GM19023 (cell line): ENCODE results near the gene FAM83D.
A peak's percentile ranks its signal among the peaks of the same experiment; 100 is the strongest.

ENCODE experiments used
- ATAC-seq: cut with Tn5 transposase; IDR thresholded peaks from one replicate; pipeline ENCODE4 v1.9.1; 2021; ENCODE audit warnings: mild to moderate bottlenecking, moderate library complexity; ENCODE audit not compliant: unreplicated experiment

Gene FAM83D, protein sequence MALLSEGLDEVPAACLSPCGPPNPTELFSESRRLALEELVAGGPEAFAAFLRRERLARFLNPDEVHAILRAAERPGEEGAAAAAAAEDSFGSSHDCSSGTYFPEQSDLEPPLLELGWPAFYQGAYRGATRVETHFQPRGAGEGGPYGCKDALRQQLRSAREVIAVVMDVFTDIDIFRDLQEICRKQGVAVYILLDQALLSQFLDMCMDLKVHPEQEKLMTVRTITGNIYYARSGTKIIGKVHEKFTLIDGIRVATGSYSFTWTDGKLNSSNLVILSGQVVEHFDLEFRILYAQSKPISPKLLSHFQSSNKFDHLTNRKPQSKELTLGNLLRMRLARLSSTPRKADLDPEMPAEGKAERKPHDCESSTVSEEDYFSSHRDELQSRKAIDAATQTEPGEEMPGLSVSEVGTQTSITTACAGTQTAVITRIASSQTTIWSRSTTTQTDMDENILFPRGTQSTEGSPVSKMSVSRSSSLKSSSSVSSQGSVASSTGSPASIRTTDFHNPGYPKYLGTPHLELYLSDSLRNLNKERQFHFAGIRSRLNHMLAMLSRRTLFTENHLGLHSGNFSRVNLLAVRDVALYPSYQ

GRCh38 chr20:38926142-38926933, at the start of gene FAM83D:
FAM83D (plus strand) TSS chr20:38926417; CDS start chr20:38926443, 26 bp downstream.
- ATAC-seq: peak; percentile 88

DNA sequence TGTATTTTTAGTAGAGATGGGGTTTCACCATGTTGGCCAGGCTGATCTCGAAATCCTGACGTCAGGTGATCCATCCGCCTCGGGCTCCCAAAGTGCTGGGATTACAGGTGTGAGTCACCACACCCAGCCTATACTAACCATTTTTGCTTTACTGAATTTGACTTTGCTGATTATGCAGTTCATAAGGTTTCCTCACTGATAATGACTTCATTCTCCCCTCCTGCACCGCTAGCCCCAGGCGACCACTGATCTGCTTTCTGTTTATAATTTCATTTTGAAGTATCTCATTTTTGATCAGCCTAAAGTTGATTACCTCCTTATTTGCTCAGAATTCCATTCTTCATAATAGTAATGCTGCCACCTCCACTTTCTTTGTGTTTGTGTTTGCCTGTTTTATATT, 48.7 kb upstream of the FAM83D start:
- no peak for ATAC-seq

DNA sequence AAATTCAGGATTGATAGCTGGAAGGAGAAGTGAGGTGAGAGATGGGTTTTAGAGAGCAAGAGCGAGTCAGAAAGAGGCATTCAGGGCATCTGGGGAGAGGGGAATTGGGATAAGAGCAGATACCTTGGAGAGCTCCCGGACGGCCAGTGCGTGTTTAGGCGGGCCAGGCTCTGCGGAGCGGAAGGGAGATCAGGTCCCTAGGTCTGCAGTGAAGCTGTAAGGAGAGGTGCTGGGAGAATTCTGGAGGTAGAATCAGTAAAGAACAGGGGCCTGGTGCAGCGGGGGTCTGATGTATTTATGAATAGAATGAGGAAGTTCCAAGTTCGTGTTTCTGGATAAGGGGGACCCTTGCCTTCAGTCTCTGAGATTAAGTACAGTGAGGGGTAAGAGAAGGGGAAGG, 47.4 kb upstream of the FAM83D start:
- no peak for ATAC-seq

- ATAC-seq: no peak
Measured at GRCh38 chr20:38880952-38881735, 45.1 kb upstream of the FAM83D start.

DNA sequence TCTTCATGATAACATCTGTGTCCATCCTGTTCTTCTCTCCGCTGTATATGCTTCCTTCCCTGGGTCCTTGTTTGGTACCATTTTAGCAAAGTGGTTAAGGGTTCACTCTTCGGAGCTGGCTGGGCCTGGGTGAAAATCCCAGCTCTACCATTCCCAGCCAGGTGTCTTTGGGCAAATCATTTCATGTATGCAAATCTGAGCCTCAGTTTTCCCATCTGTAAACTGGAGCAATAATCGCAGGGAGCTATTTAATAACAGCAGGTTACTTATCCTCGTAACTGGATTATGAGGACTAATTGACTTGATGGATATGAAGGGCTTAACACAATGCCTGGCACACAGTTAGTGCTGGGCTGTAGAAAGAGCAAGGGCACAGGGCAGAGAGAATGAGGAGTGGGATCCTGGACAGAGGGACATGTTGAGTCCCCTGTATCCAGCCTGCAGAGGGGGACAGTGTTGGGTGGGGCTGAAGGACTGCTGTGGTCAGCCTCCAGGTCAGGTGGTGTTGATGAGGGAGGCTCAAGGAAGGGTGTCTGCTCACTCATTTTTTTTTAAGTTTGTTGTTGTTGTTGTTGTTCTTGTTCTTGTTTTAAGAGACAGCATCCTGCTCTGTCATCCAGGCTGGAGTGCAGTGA, 44.3 kb upstream of the FAM83D start:
- no peak for ATAC-seq

DNA sequence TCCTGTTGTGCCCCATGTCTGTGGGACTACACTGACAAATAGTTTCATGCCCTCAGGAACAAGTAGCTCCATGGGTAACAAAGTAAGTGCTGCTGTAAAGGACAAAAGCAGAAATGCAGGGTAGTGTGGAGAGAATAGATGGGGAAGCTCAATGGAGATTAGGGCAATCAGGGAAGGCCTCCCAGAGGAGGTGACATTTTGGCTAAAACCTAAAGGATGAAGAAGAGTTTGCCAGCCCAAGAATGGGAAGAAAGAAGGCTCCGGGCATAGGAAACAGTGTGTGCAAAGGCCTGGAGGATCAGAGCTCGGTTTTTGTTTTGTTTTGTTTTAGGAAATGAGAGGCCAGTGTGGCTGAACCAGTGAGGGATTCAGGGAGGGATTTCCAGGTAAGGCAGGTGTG, 43.6 kb upstream of the FAM83D start:
- no peak for ATAC-seq

DNA sequence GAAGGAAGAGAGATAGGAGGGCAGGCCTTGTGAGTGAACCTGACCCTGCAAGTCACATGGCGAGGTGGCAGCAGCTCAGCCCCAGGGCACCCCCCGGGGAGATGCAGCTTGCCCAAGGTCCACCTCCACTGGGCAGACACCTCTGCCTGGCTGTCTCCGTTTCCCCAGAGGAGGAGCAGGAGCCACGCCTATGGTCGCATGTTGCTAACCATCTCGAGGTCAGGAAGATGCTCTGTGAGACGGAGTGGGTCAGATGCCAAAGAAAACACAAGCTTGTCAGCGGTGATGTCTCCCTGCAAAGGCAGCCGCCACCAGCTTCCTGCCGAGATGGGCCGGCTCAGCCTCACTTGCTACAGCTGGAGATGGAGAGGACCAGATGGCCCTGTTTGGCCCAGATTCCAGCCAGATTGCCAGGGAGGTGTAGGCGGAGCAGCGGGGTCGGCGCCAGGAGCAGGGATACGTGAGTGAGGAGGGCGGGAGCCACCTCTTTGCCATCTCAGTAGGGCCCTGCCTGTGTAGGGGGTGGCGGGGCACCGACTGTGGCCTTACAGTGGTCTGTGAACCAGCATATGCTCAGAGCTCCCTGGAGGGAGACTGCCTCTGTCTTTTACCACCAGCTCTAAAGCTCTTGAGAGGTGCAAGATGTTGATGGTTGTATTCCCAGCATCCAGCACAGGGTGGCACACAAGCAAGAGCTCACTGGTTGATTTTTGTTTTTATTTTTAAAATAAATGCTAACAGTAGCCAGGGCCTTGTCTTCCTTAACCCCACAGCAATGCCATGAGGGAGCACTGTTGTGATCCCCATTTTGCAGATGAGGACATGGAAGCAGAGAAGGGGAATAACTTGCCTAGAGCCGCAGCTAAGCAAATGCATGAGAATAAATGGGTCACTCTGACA, 42.9 kb upstream of the FAM83D start:
- ATAC-seq: no peak

GRCh38 chr20:38883981-38884733, 42.1 kb upstream of the FAM83D start:
- ATAC-seq: no peak

- ATAC-seq: no peak
Measured at GRCh38 chr20:38885357-38885756, 40.9 kb upstream of the FAM83D start.

GRCh38 chr20:38888059-38888831, 38.0 kb upstream of the FAM83D start:
- no peak for ATAC-seq

- ATAC-seq: no peak
Measured at GRCh38 chr20:38889050-38889449, 37.2 kb upstream of the FAM83D start.

GRCh38 chr20:38889792-38890496, 36.3 kb upstream of the FAM83D start:
- ATAC-seq: no peak

GRCh38 chr20:38890497-38890818, 35.8 kb upstream of the FAM83D start:
- no peak for ATAC-seq

- ATAC-seq: peak; percentile 45
Measured at GRCh38 chr20:38892091-38892981, 33.9 kb upstream of the FAM83D start.

DNA sequence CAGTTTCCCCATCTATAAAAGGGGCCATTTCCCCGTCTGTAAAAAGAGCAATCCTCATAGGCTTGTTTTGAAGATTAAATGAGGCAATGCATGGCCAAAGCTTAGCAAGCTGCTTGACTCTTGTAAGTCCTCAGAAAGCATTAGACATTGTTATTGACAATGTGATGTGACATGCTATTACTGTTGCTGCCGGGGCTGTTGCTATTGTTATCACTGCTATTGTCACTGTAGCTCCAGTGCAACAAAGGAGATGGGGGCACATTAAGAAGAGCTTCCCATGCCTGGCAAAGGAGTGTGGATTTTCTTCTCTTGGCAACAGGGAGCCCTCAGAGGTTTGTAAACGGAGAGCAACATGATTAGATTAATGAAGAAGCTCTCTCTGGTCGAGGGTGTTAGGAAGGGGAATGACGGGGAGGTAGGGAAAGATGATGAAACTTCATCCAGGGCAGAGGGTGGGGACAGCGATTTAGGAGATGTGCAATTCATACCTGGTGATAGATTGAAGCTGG, 33.1 kb upstream of the FAM83D start:
- no peak for ATAC-seq

- peak; percentile 51 for ATAC-seq
Measured at GRCh38 chr20:38893565-38894090, 32.6 kb upstream of the FAM83D start.
